Measurements from ENCODE around the gene NEO1. TPM values are rescaled to one million over a fixed set of nuclear protein-coding genes. Genes with fewer than 3 reads are reported as not detected.

Gene NEO1
- total and polyA plus RNA-seq, 2 of the 13 experiments (the other 11 are each of a cell fraction or from before 2014, with no cell fraction given): 8.4 to 11.0 TPM

- TF ChIP-seq ZNF281 (CRISPR knock-in tag; IDR thresholded peaks at IDR 0.05; ENCODE audit: borderline replicate concordance): no peak
Measured at GRCh38 chr15:73038220-73038619, 14.0 kb upstream of the NEO1 start (continued).

- FAIRE-seq (no peak), ATAC-seq (no peak), DNase-seq (ENCODE audit: low spot score) (no peak)
- no peak overlapping the region for H3K27ac ChIP-seq (ENCODE audit: extremely low read length, insufficient read depth, low read length)
- no peak overlapping the region for H3K4me2 ChIP-seq (ENCODE audit: low read depth, low read length)
- no peak overlapping the region for H3K4me3 ChIP-seq (replicated peaks in 1 of 3; ENCODE audit: insufficient read depth in 1 of 3, low read depth in 2 of 3, low read length in 3 of 3)
- intact Hi-C loops (cut with micrococcal nuclease; ENCODE audit: unreplicated experiment) (no loop called here), in situ Hi-C loops (cut with HindIII; ENCODE audit: extremely low pct_ligation_motif_present, low pct_unique_long_range_greater_than_20kb) (no loop called here)
- no peak overlapping the region for H3K9ac ChIP-seq (ENCODE audit: insufficient read depth, low read depth, low read length)
- TF ChIP-seq ZNF282 (IDR thresholded peaks at IDR 0.05; ENCODE audit: partially characterized antibody): no peak
- TF ChIP-seq ZNF678 (CRISPR knock-in tag; IDR thresholded peaks at IDR 0.05): no peak
- TF ChIP-seq ZNF800 (CRISPR knock-in tag; IDR thresholded peaks at IDR 0.05): no peak
- TF ChIP-seq SMC3 (IDR thresholded peaks at IDR 0.05; ENCODE audit: low read length): no peak
- TF ChIP-seq BATF2 (CRISPR knock-in tag; IDR thresholded peaks at IDR 0.05): no peak
- TF ChIP-seq CENPX (CRISPR knock-in tag; IDR thresholded peaks at IDR 0.05): no peak
- TF ChIP-seq ZNF354B (CRISPR knock-in tag; IDR thresholded peaks at IDR 0.05): no peak
- TF ChIP-seq ZBTB34 (CRISPR knock-in tag; IDR thresholded peaks at IDR 0.05): no peak
- no peak overlapping the region for H2AFZ ChIP-seq (ENCODE audit: low read length)
- H3K79me2 ChIP-seq (ENCODE audit: insufficient read depth, low read length): no peaks in the 10 kb centered on the region
- no peaks in the 10 kb centered on the region for H3K36me3 ChIP-seq (replicated peaks in 1 of 2; ENCODE audit: control insufficient read depth in 1 of 2, insufficient read depth in 2 of 2, low read length in 2 of 2)
- H3K27me3 ChIP-seq (ENCODE audit: control insufficient read depth in 1 of 2, insufficient read depth in 2 of 2, low read length in 2 of 2): peaks cover 0 to 11% of the 10 kb centered on the region in 2 experiments; a peak in 3 of 5 replicates
- ChIA-PET POLR2A (no interaction called here), CTCF (ENCODE audit: low intra/inter-chr PET ratio, low total read pairs) (no interaction called here)
- WGBS (ENCODE audit: low lambda C conversion rate): 43% methylated on average over 5 of the region's 5 CpGs
- H3K4me1 ChIP-seq (ENCODE audit: insufficient read depth, low read length): peaks cover 5% of the 10 kb centered on the region
- no TSS peak for BruUV-seq (replicated peaks)
- H4K20me1 ChIP-seq (ENCODE audit: insufficient read depth, low read length): no peaks in the 10 kb centered on the region
- no peaks in the 10 kb centered on the region for H3K9me3 ChIP-seq (ENCODE audit: low read length)
Measured at GRCh38 chr15:73046073-73046472, 6.2 kb upstream of the NEO1 start.
